SU-DHL-6 (cell line): ENCODE data around the gene DSTN.

Experiments used
- H2AFZ ChIP-seq: fragments of 200-600 bp; sonication (generic); 2 replicates; pipeline ENCODE4 v1.6.1; 2014; ENCODE audit warnings: low read depth, mild to moderate bottlenecking, moderate library complexity, mixed read lengths, antibody characterized with exemption, low read length; ENCODE audit not compliant: severe bottlenecking
- H3F3A ChIP-seq: fragments of 200-600 bp; shearing (Covaris generic); 2 replicates; pipeline ENCODE4 v1.6.0; 2016; ENCODE audit warnings: antibody characterized with exemption, mild to moderate bottlenecking; ENCODE audit not compliant: insufficient read depth
- H3K27ac ChIP-seq: fragments of 200-600 bp; sonication (generic); 2 replicates; pipeline ENCODE4 v1.5.1; 2016; ENCODE audit warnings: low read depth, mild to moderate bottlenecking, low read length, moderate library complexity, mixed read lengths
- H3K27me3 ChIP-seq: fragments of 200-600 bp; sonication (generic), shearing (Covaris generic); 2 replicates; pipeline ENCODE4 v1.6.0; 2014; ENCODE audit warnings: mild to moderate bottlenecking, low read length
- H3K36me3 ChIP-seq: fragments of 200-600 bp; sonication (generic); 2 replicates; pipeline ENCODE4 v1.6.1; 2014; ENCODE audit warnings: mild to moderate bottlenecking, low read length, mixed read lengths
- H3K4me2 ChIP-seq: fragments of 300-600, 200-600 bp; shearing (Covaris generic), sonication (generic); 2 replicates; pipeline ENCODE4 v1.6.0; 2014; ENCODE audit warnings: low read length, low read depth, mild to moderate bottlenecking; ENCODE audit not compliant: poor library complexity, severe bottlenecking
- H3K4me3 ChIP-seq: fragments of 200-600 bp; sonication (generic); 2 replicates; pipeline ENCODE4 v1.5.1; 2014; ENCODE audit warnings: antibody characterized with exemption, low read length, mild to moderate bottlenecking, mixed read lengths; ENCODE audit not compliant: insufficient read depth, poor library complexity, severe bottlenecking
- H3K79me2 ChIP-seq: fragments of 200-600 bp; sonication (generic); 2 replicates; pipeline ENCODE4 v1.6.1; 2014; ENCODE audit warnings: mild to moderate bottlenecking, low read length, moderate library complexity; ENCODE audit not compliant: insufficient read depth
- H3K9ac ChIP-seq: fragments of 200-600 bp; sonication (generic); 2 replicates; pipeline ENCODE4 v1.7.0; 2014; ENCODE audit warnings: mild to moderate bottlenecking, low read length
- H3K9me2 ChIP-seq: fragments of 200-600 bp; sonication (generic); replicated peaks from 2 replicates; pipeline ENCODE4 v1.6.1; 2014; ENCODE audit warnings: low read length; ENCODE audit not compliant: insufficient read depth
- H3K9me3 ChIP-seq: fragments of 200-600 bp; sonication (generic); 2 replicates; pipeline ENCODE4 v1.6.1; 2014; ENCODE audit warnings: low read length, mixed read lengths; ENCODE audit not compliant: insufficient read depth
- H4K20me1 ChIP-seq: fragments of 200-600 bp; sonication (generic); 2 replicates; pipeline ENCODE4 v1.6.1; 2014; ENCODE audit warnings: low read depth, mild to moderate bottlenecking, antibody characterized with exemption, low read length, moderate library complexity, mixed read lengths
- EZH2phosphoT487 ChIP-seq: fragments of 200-600 bp; sonication (generic), shearing (Covaris generic); conservative IDR thresholded peaks from 2 replicates; pipeline ENCODE4 v1.6.1; 2018; ENCODE audit warnings: mild to moderate bottlenecking, antibody characterized with exemption, low read length, moderate library complexity, mixed read lengths
- TF ChIP-seq, protein P1 (sequence below): fragments of 200-600 bp; sonication (generic); IDR thresholded peaks from one replicate; pipeline ENCODE4 v1.5.1; 2017; ENCODE audit warnings: antibody characterized with exemption, mild to moderate bottlenecking, low read length, moderate library complexity; ENCODE audit not compliant: insufficient read depth, poor library complexity, severe bottlenecking

The DSTN gene

GRCh38 chr20:17626217-17627007 is 56.5 kb downstream of the DSTN start:
- Histone ChIP-seq H2AFZ (no peak overlapping the region), H3K9ac (no peak overlapping the region), H3K9me2 (no peaks in the 10 kb centered on the region), H3F3A (no peaks in the 10 kb centered on the region), H3K27ac (no peak overlapping the region), H3K4me3 (no peak overlapping the region), H3K27me3 (no peaks in the 10 kb centered on the region), H4K20me1 (no peaks in the 10 kb centered on the region), H3K79me2 (no peaks in the 10 kb centered on the region), H3K36me3 (no peaks in the 10 kb centered on the region), H3K9me3 (no peaks in the 10 kb centered on the region), H3K4me2 (no peak overlapping the region)
- TF ChIP-seq EZH2phosphoT487, result no peak

- Histone ChIP-seq H3K36me3 (no peaks in the 10 kb centered on the region), H3K9me2 (no peaks in the 10 kb centered on the region), H3K9ac (no peak overlapping the region), H3K9me3 (no peaks in the 10 kb centered on the region), H3F3A (no peaks in the 10 kb centered on the region), H2AFZ (no peak overlapping the region), H3K79me2 (no peaks in the 10 kb centered on the region), H3K27ac (no peak overlapping the region), H4K20me1 (no peaks in the 10 kb centered on the region), H3K4me2 (no peak overlapping the region), H3K27me3 (no peaks in the 10 kb centered on the region), H3K4me3 (no peak overlapping the region)
- no peak for TF ChIP-seq EZH2phosphoT487
- TF ChIP-seq, protein P1, sequence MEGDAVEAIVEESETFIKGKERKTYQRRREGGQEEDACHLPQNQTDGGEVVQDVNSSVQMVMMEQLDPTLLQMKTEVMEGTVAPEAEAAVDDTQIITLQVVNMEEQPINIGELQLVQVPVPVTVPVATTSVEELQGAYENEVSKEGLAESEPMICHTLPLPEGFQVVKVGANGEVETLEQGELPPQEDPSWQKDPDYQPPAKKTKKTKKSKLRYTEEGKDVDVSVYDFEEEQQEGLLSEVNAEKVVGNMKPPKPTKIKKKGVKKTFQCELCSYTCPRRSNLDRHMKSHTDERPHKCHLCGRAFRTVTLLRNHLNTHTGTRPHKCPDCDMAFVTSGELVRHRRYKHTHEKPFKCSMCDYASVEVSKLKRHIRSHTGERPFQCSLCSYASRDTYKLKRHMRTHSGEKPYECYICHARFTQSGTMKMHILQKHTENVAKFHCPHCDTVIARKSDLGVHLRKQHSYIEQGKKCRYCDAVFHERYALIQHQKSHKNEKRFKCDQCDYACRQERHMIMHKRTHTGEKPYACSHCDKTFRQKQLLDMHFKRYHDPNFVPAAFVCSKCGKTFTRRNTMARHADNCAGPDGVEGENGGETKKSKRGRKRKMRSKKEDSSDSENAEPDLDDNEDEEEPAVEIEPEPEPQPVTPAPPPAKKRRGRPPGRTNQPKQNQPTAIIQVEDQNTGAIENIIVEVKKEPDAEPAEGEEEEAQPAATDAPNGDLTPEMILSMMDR, result no peak
Measured at GRCh38 chr20:17627101-17627955, 57.5 kb downstream of the DSTN start.

GRCh38 chr20:17628101-17628841 is 58.4 kb downstream of the DSTN start:
- Histone ChIP-seq H3K9me2 (no peaks in the 10 kb centered on the region), H3K36me3 (no peaks in the 10 kb centered on the region), H3K4me2 (no peak overlapping the region), H3K27me3 (no peaks in the 10 kb centered on the region), H4K20me1 (no peaks in the 10 kb centered on the region), H3K27ac (no peak overlapping the region), H3F3A (no peaks in the 10 kb centered on the region), H3K79me2 (no peaks in the 10 kb centered on the region), H3K9me3 (no peaks in the 10 kb centered on the region), H2AFZ (no peak overlapping the region), H3K9ac (no peak overlapping the region), H3K4me3 (no peak overlapping the region)
- TF ChIP-seq EZH2phosphoT487, result no peak
- TF ChIP-seq, protein P1, result no peak
